T-helper 1 cell treated with Interleukin-12 subunit alpha and Interleukin-12 subunit beta and Interleukin-4 antibody, amounts not matched to agents 30 μg/mL and 1 μg/mL, for 36 hours (primary cell): ENCODE data around the gene KIRREL3.
"Not testable (repeated sequence)": the region's sequence is repeated elsewhere in the genome, so short reads cannot be mapped to it uniquely, and the experiment has no call there.

Experiments used
- H3K27ac Mint-ChIP-seq: one replicate; pipeline ENCODE4 v1.8.0; 2021; ENCODE audit warnings: mild to moderate bottlenecking, mixed read lengths
- H3K27me3 Mint-ChIP-seq: one replicate; pipeline ENCODE4 v1.8.0; 2021; ENCODE audit warnings: low read depth, mixed read lengths
- H3K36me3 Mint-ChIP-seq: one replicate; pipeline ENCODE4 v1.8.0; 2021; ENCODE audit warnings: low read depth, mixed read lengths
- H3K4me1 Mint-ChIP-seq: one replicate; pipeline ENCODE4 v1.8.0; 2021; ENCODE audit warnings: low read depth, mixed read lengths
- H3K4me3 Mint-ChIP-seq: one replicate; pipeline ENCODE4 v1.8.0; 2021; ENCODE audit warnings: mild to moderate bottlenecking, moderate library complexity, mixed read lengths
- H3K9me3 Mint-ChIP-seq: one replicate; pipeline ENCODE4 v1.8.0; 2021; ENCODE audit warnings: mixed read lengths

Gene KIRREL3

GRCh38 chr11:126956635-126957034 is 43.9 kb downstream of the KIRREL3 start:
- Mint-ChIP-seq H3K27ac (no peak overlapping the region), H3K27me3 (no peaks in the 10 kb centered on the region), H3K36me3 (no peaks in the 10 kb centered on the region), H3K9me3 (no peaks in the 10 kb centered on the region), H3K4me1 (no peaks in the 10 kb centered on the region), H3K4me3 (no peak overlapping the region)

- not testable (repeated sequence) for H3K4me3 Mint-ChIP-seq, H3K27ac Mint-ChIP-seq, H3K4me1 Mint-ChIP-seq, H3K27me3 Mint-ChIP-seq, H3K36me3 Mint-ChIP-seq, H3K9me3 Mint-ChIP-seq
Observed at GRCh38 chr11:126952533-126952932, 48.0 kb downstream of the KIRREL3 start.

- no peak overlapping the region for H3K4me3 Mint-ChIP-seq
- no peaks in the 10 kb centered on the region for H3K4me1 Mint-ChIP-seq
Observed at GRCh38 chr11:126951465-126951864, 49.1 kb downstream of the KIRREL3 start.

GRCh38 chr11:126949066-126949891 is 51.3 kb downstream of the KIRREL3 start:
- Mint-ChIP-seq H3K4me1 (no peaks in the 10 kb centered on the region), H3K9me3 (no peaks in the 10 kb centered on the region), H3K27ac (no peak overlapping the region), H3K4me3 (no peak overlapping the region), H3K27me3 (no peaks in the 10 kb centered on the region), H3K36me3 (no peaks in the 10 kb centered on the region)

More at GRCh38 chr11:126951465-126951864, 49.1 kb downstream of the KIRREL3 start:
- Mint-ChIP-seq H3K27ac (no peak overlapping the region), H3K36me3 (no peaks in the 10 kb centered on the region), H3K9me3 (no peaks in the 10 kb centered on the region), H3K27me3 (no peaks in the 10 kb centered on the region)

GRCh38 chr11:126948563-126948962 is 52.0 kb downstream of the KIRREL3 start:
- H3K27ac Mint-ChIP-seq: no peak overlapping the region
- no peaks in the 10 kb centered on the region for H3K36me3 Mint-ChIP-seq
- no peaks in the 10 kb centered on the region for H3K4me1 Mint-ChIP-seq
- no peaks in the 10 kb centered on the region for H3K27me3 Mint-ChIP-seq
- no peak overlapping the region for H3K4me3 Mint-ChIP-seq
- H3K9me3 Mint-ChIP-seq: no peaks in the 10 kb centered on the region

- no peaks in the 10 kb centered on the region for H3K27me3 Mint-ChIP-seq
- no peak overlapping the region for H3K4me3 Mint-ChIP-seq
- H3K9me3 Mint-ChIP-seq: no peaks in the 10 kb centered on the region
- no peak overlapping the region for H3K27ac Mint-ChIP-seq
- H3K4me1 Mint-ChIP-seq: no peaks in the 10 kb centered on the region
- no peaks in the 10 kb centered on the region for H3K36me3 Mint-ChIP-seq
Observed at GRCh38 chr11:126945319-126945718, 55.3 kb downstream of the KIRREL3 start.

- Mint-ChIP-seq H3K27ac (no peak overlapping the region), H3K27me3 (no peaks in the 10 kb centered on the region), H3K36me3 (no peaks in the 10 kb centered on the region), H3K9me3 (no peaks in the 10 kb centered on the region), H3K4me1 (no peaks in the 10 kb centered on the region), H3K4me3 (no peak overlapping the region)
Observed at GRCh38 chr11:126943316-126943715, 57.3 kb downstream of the KIRREL3 start.

- Mint-ChIP-seq H3K9me3 (no peaks in the 10 kb centered on the region), H3K36me3 (no peaks in the 10 kb centered on the region), H3K4me3 (no peak overlapping the region), H3K27me3 (no peaks in the 10 kb centered on the region), H3K27ac (no peak overlapping the region), H3K4me1 (no peaks in the 10 kb centered on the region)
Observed at GRCh38 chr11:126942146-126942545, 58.4 kb downstream of the KIRREL3 start.

- no peak overlapping the region for H3K4me3 Mint-ChIP-seq
- no peak overlapping the region for H3K27ac Mint-ChIP-seq
- no peaks in the 10 kb centered on the region for H3K4me1 Mint-ChIP-seq
- no peaks in the 10 kb centered on the region for H3K9me3 Mint-ChIP-seq
- H3K27me3 Mint-ChIP-seq: no peaks in the 10 kb centered on the region
- no peaks in the 10 kb centered on the region for H3K36me3 Mint-ChIP-seq
Observed at GRCh38 chr11:126939552-126939951, 61.0 kb downstream of the KIRREL3 start.

- H3K9me3 Mint-ChIP-seq: no peaks in the 10 kb centered on the region
- no peak overlapping the region for H3K4me3 Mint-ChIP-seq
- H3K36me3 Mint-ChIP-seq: no peaks in the 10 kb centered on the region
- no peaks in the 10 kb centered on the region for H3K27me3 Mint-ChIP-seq
- H3K27ac Mint-ChIP-seq: no peak overlapping the region
- H3K4me1 Mint-ChIP-seq: no peaks in the 10 kb centered on the region
Observed at GRCh38 chr11:126938718-126939117, 61.9 kb downstream of the KIRREL3 start.

GRCh38 chr11:126930091-126930841 is 70.3 kb downstream of the KIRREL3 start:
- H3K4me1 Mint-ChIP-seq: no peaks in the 10 kb centered on the region
- no peaks in the 10 kb centered on the region for H3K27me3 Mint-ChIP-seq
- H3K9me3 Mint-ChIP-seq: no peaks in the 10 kb centered on the region

GRCh38 chr11:126929179-126930061 is 71.2 kb downstream of the KIRREL3 start:
- Mint-ChIP-seq H3K9me3 (no peaks in the 10 kb centered on the region), H3K4me1 (no peaks in the 10 kb centered on the region), H3K27ac (no peak overlapping the region), H3K36me3 (no peaks in the 10 kb centered on the region), H3K4me3 (no peak overlapping the region), H3K27me3 (no peaks in the 10 kb centered on the region)

More at GRCh38 chr11:126930091-126930841, 70.3 kb downstream of the KIRREL3 start:
- H3K27ac Mint-ChIP-seq: no peak overlapping the region
- no peak overlapping the region for H3K4me3 Mint-ChIP-seq
- H3K36me3 Mint-ChIP-seq: no peaks in the 10 kb centered on the region

- Mint-ChIP-seq H3K36me3 (no peaks in the 10 kb centered on the region), H3K27me3 (no peaks in the 10 kb centered on the region), H3K27ac (no peak overlapping the region), H3K9me3 (no peaks in the 10 kb centered on the region), H3K4me3 (no peak overlapping the region), H3K4me1 (no peaks in the 10 kb centered on the region)
Observed at GRCh38 chr11:126927623-126928022, 72.9 kb downstream of the KIRREL3 start.

- no peaks in the 10 kb centered on the region for H3K27me3 Mint-ChIP-seq
- no peak overlapping the region for H3K27ac Mint-ChIP-seq
- no peaks in the 10 kb centered on the region for H3K36me3 Mint-ChIP-seq
- no peaks in the 10 kb centered on the region for H3K4me1 Mint-ChIP-seq
- no peaks in the 10 kb centered on the region for H3K9me3 Mint-ChIP-seq
- no peak overlapping the region for H3K4me3 Mint-ChIP-seq
Observed at GRCh38 chr11:126926376-126926791, 74.2 kb downstream of the KIRREL3 start.
